DOHH2 (cell line): ENCODE results near the gene TBCK.

Experiments used
- EZH2phosphoT487 ChIP-seq: fragments of 200-600 bp; sonication (generic); IDR thresholded peaks from 2 replicates; pipeline ENCODE4 v1.6.1; 2017; ENCODE audit warnings: borderline replicate concordance, mild to moderate bottlenecking, antibody characterized with exemption, low read length, moderate library complexity, mixed read lengths
- TF ChIP-seq, protein P1 (sequence below): fragments of 200-600 bp; sonication (generic); IDR thresholded peaks from one replicate; pipeline ENCODE4 v1.5.1; 2014; ENCODE audit warnings: antibody characterized with exemption, mild to moderate bottlenecking, low read depth, low read length; ENCODE audit not compliant: poor library complexity, severe bottlenecking

DNA sequence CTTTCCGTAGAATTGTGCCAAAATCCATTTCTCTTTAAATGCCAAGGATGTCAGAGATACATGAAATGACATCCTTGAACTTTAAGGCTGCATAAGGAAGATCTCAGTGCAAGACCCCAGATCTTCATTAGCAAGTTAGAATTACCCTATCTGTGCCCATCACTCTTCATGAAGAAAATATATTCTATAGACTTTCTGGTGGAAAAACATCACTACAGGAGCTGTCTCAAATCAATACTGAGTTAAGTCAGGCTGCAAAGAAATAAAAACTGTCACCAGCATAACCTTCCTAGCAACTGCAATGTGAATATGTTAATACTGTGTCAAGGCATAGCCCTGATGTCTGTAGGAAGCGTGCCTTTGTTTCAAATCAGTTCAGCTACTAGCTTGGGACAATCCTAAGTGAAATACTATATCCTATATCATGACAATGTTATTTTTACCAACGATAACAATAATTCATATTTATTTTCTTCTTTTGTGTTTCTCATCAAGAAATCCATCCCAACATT lies 173.3 kb downstream of the TBCK start:
- TF ChIP-seq, protein P1, sequence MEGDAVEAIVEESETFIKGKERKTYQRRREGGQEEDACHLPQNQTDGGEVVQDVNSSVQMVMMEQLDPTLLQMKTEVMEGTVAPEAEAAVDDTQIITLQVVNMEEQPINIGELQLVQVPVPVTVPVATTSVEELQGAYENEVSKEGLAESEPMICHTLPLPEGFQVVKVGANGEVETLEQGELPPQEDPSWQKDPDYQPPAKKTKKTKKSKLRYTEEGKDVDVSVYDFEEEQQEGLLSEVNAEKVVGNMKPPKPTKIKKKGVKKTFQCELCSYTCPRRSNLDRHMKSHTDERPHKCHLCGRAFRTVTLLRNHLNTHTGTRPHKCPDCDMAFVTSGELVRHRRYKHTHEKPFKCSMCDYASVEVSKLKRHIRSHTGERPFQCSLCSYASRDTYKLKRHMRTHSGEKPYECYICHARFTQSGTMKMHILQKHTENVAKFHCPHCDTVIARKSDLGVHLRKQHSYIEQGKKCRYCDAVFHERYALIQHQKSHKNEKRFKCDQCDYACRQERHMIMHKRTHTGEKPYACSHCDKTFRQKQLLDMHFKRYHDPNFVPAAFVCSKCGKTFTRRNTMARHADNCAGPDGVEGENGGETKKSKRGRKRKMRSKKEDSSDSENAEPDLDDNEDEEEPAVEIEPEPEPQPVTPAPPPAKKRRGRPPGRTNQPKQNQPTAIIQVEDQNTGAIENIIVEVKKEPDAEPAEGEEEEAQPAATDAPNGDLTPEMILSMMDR = no peak
- no peak for TF ChIP-seq EZH2phosphoT487
